GM23248 (cell line): ENCODE data around the gene NEMP2. TPM values are rescaled to one million over a fixed set of nuclear protein-coding genes. Genes with fewer than 3 reads are reported as not detected.

Experiments
- DNase-seq: peaks from one replicate; pipeline ENCODE4 v3.0.0-alpha.2; 2015
- H2AFZ ChIP-seq: fragments of 200-600 bp; sonication (generic); 2 replicates; pipeline ENCODE4 v1.6.1; 2016; ENCODE audit warnings: antibody characterized with exemption
- H3F3A ChIP-seq: fragments of 200-600 bp; sonication (generic); 2 replicates; pipeline ENCODE4 v1.6.1; 2016; ENCODE audit warnings: mild to moderate bottlenecking, antibody characterized with exemption, mixed run types; ENCODE audit not compliant: insufficient read depth
- H3K27ac ChIP-seq: fragments of 200-600 bp; sonication (generic); 2 replicates; pipeline ENCODE4 v1.5.1; 2016; ENCODE audit warnings: mild to moderate bottlenecking
- H3K27me3 ChIP-seq: fragments of 200-600 bp; sonication (generic); replicated peaks from 2 replicates; pipeline ENCODE4 v1.6.1; 2016; ENCODE audit warnings: mild to moderate bottlenecking; ENCODE audit not compliant: insufficient read depth
- H3K36me3 ChIP-seq: fragments of 200-600 bp; sonication (generic); 2 replicates; pipeline ENCODE4 v1.6.1; 2016; ENCODE audit warnings: low read depth, mild to moderate bottlenecking
- H3K4me1 ChIP-seq: fragments of 200-600 bp; sonication (generic); 2 replicates; pipeline ENCODE4 v1.6.1; 2016; ENCODE audit warnings: mild to moderate bottlenecking; ENCODE audit not compliant: insufficient read depth
- H3K4me2 ChIP-seq: fragments of 200-600 bp; sonication (generic); one replicate; pipeline ENCODE4 v1.6.1; 2016; ENCODE audit warnings: mild to moderate bottlenecking; ENCODE audit not compliant: unreplicated experiment
- H3K4me3 ChIP-seq: fragments of 200-600 bp; sonication (generic); 2 replicates; pipeline ENCODE4 v1.5.1; 2016; ENCODE audit warnings: mild to moderate bottlenecking
- H3K79me2 ChIP-seq: fragments of 200-600 bp; sonication (generic); 2 replicates; pipeline ENCODE4 v1.6.1; 2016; ENCODE audit warnings: mild to moderate bottlenecking; ENCODE audit not compliant: insufficient read depth
- H3K9ac ChIP-seq: fragments of 200-600 bp; sonication (generic); 2 replicates; pipeline ENCODE4 v1.6.1; 2016; ENCODE audit warnings: mild to moderate bottlenecking
- H3K9me2 ChIP-seq: fragments of 200-600 bp; sonication (generic); 2 replicates; pipeline ENCODE4 v1.6.1; 2016; ENCODE audit warnings: mixed run types, mild to moderate bottlenecking, moderate library complexity; ENCODE audit not compliant: insufficient read depth
- H3K9me3 ChIP-seq: fragments of 200-600 bp; sonication (generic); one replicate; pipeline ENCODE4 v1.6.1; 2017; ENCODE audit warnings: low read depth
- H4K20me1 ChIP-seq: fragments of 200-600 bp; sonication (generic); 2 replicates; pipeline ENCODE4 v1.6.0; 2016; ENCODE audit not compliant: insufficient read depth
- EZH2 ChIP-seq: fragments of 200-600 bp; sonication (generic); IDR thresholded peaks from 2 replicates; pipeline ENCODE4 v1.6.1; 2018; ENCODE audit warnings: antibody characterized with exemption, mild to moderate bottlenecking; ENCODE audit not compliant: insufficient read depth, poor library complexity, severe bottlenecking
- EZH2phosphoT487 ChIP-seq: fragments of 200-600 bp; sonication (generic); IDR thresholded peaks from 2 replicates; pipeline ENCODE4 v1.6.1; 2018; ENCODE audit warnings: antibody characterized with exemption, moderate library complexity, mild to moderate bottlenecking, low read depth; ENCODE audit not compliant: insufficient read depth
- WGBS, 2 experiments: methylation state at CpG; one replicate each; pipeline ENCODE4 v1.1.6; 2015 to 2017; ENCODE audit warnings: low lambda C conversion rate in 2 of 2, low coverage in 1 of 2; ENCODE audit errors: missing lambda C conversion rate in 2 of 2; 5-methylcytosine and 5-hydroxymethylcytosine counted together
- in situ Hi-C: fragments of 300-500 bp; cut with MboI; formaldehyde crosslinking; loops from 2 replicates; pipeline ENCODE4 v1.15.0; 2020
- polyA plus RNA-seq: library from polyadenylated mRNA; unstranded; fragments of >200 nt; fragmentation: Nextera tagmentation; extraction: Ambion mirVana; gene quantifications from 2 replicates; pipeline ENCODE4 v1.2.1, GENCODE V29; 2016
- total RNA-seq: library from RNA; depleted of rRNA; stranded (reverse); fragments of >200 nt; shearing (Covaris generic); gene quantifications from 2 replicates; pipeline ENCODE4 v1.2.3, GENCODE V29; 2014; rRNA removed

The NEMP2 gene, protein sequence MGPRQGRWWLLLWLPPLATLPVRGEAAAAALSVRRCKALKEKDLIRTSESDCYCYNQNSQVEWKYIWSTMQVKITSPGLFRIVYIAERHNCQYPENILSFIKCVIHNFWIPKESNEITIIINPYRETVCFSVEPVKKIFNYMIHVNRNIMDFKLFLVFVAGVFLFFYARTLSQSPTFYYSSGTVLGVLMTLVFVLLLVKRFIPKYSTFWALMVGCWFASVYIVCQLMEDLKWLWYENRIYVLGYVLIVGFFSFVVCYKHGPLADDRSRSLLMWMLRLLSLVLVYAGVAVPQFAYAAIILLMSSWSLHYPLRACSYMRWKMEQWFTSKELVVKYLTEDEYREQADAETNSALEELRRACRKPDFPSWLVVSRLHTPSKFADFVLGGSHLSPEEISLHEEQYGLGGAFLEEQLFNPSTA
- total RNA-seq (1.0 and 2.7 TPM in 2 replicates), polyA plus RNA-seq (3.8 and 4.8 TPM in 2 replicates)

DNA sequence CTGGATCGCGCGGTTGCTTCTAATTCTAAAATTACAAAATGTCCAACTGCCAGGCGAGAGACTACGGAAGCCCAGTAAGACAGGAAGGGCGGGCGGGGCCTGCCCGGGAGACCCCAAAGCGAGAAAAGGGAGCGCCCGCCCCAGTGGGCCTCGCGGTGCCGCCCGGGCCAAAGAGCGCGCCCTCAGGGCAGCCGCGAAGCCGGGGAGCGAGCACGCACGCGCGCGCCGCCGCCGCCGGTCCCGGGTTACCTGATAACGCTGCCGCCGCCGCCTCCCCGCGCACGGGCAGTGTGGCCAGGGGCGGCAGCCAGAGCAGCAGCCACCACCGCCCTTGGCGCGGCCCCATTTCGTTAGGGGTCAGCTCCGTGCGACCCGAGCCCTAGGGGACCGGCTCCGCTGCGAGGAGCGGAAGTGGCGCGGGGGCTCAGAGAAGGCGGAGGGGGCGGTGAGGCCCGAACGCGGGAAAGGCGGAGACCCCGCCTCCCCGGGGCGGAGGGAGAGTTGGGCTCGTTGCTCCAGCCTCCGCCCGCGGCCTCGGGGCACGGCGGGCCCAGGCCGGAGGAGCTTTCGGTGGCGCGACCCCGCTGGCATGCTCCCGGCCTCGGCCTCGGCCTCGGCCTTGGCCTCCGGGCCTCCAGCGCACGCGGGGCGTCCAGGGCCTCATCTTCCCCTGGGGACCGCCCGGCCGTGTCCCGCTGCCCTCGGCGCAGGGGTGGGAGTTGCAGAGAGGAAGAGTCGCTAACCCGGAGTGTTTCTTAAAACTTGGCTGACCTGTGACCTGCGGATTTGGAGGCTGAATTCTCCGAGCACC is at the start of gene NEMP2:
NEMP2 (minus strand) TSS at position 413 of the 811 bp plus-strand sequence; CDS start at position 346, 67 bp downstream.
- H3K9ac ChIP-seq: peak within 1 kb of the TSS; percentile 91
- H3K9me3 ChIP-seq: no peaks in the 10 kb centered on the region
- H3F3A ChIP-seq: peaks cover 22% of the 10 kb centered on the region
- H3K9me2 ChIP-seq: no peaks in the 10 kb centered on the region
- no peaks in the 10 kb centered on the region for H4K20me1 ChIP-seq
- TF ChIP-seq EZH2 (no peak), EZH2phosphoT487 (no peak)
- H3K4me1 ChIP-seq: peaks cover 17% of the 10 kb centered on the region
- H3K4me2 ChIP-seq: peak within 1 kb of the TSS; percentile 96
- H3K36me3 ChIP-seq: no peaks in the 10 kb centered on the region
- WGBS, 2 experiments: 1 to 3% methylated on average over 42 to 46 of the region's 92 CpGs
- no peaks in the 10 kb centered on the region for H3K27me3 ChIP-seq
- H3K4me3 ChIP-seq: peak within 1 kb of the TSS; percentile 86
- in situ Hi-C loops: no loop called here
- DNase-seq: peak; percentile 80
- H3K27ac ChIP-seq: peak within 1 kb of the TSS; percentile 37
- no peaks in the 10 kb centered on the region for H3K79me2 ChIP-seq
- H2AFZ ChIP-seq: peak within 1 kb of the TSS; percentile 99

DNA sequence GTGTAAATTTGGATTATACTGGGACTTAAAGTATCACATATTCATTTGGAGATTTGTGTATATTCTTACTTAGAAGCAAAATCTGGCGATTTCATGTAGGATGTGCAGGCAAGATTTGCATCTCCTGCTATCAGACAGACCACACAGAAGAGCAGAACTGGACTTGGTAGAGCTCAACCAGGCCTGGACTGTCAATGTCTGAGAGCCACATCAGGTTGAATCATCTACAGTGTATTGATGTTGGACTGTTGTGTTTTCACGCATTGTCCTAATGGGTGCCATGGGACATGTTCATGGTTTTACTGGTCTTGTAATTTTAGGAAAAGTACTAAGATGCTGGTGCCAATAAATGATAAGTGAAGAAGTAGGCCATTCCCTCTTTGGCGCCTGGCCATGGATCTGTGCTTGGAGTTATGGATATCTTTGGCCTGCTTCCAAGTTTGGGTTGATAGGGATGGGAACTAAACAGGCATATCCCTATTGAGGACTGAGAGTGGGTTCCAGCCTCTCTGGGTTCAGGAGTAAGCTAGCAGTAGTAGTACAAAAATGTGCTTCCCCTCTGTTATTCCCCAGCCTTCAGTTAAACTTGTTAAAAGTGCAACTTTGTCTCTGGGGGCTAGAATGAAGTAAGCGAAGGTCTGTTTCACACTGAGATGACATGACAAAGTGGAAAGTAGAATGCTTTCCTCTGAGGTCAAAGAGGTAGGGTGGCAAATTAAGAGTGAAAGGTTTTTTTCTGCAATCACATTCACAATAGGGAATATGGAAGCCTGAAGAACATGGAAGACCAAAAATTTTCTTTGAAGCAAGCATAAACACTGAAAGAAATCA is 49.2 kb upstream of the NEMP2 start:
- no peaks in the 10 kb centered on the region for H4K20me1 ChIP-seq
- in situ Hi-C loops: no loop called here
- H3K27ac ChIP-seq: no peak overlapping the region
- H3F3A ChIP-seq: no peaks in the 10 kb centered on the region
- no peaks in the 10 kb centered on the region for H3K79me2 ChIP-seq
- no peaks in the 10 kb centered on the region for H3K4me1 ChIP-seq
- no peak overlapping the region for H3K4me3 ChIP-seq
- DNase-seq: no peak
- TF ChIP-seq EZH2phosphoT487: no peak
- TF ChIP-seq EZH2: no peak
- no peaks in the 10 kb centered on the region for H3K36me3 ChIP-seq
- no peak overlapping the region for H2AFZ ChIP-seq
- H3K27me3 ChIP-seq: no peaks in the 10 kb centered on the region
- H3K4me2 ChIP-seq: no peak overlapping the region
- no peak overlapping the region for H3K9ac ChIP-seq
- WGBS, 2 experiments: 89 to 92% methylated on average over 4 of the region's 4 CpGs
- H3K9me3 ChIP-seq: no peaks in the 10 kb centered on the region
- H3K9me2 ChIP-seq: no peaks in the 10 kb centered on the region

DNA sequence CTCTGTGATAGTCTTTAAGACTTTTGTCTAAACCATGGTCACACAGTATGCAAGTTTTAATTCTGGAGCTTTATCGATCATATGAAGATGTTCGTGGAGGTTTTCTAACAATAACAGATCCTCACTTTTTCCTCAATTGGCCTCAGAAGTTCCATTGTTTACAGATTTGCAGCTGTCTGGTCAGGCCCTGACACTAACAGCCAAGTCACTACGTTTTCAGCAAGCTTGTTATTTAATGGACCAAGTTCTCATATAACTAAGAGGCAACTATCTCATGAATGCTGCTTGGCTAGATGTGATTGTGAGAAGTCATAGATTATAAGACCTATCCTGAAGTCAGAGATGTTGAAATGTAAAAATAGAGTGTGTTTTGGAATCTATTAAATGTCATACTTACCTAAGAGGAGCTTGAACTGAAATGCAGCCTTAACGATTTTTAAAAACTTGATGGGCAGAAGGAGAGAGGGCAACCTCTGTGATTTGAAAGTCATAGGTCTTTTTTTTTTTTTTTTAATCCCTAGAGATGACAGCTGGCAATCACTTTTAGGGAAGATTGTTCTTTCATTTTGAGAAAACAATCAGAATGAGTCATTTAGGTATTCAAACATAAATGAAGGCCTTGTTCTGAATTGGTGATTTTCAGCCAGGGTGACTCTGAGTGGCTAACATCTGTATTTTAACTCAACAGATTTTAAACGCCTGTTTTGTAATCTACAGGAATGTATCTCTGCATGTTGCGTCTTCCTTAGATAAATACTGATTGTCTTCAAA is 48.4 kb upstream of the NEMP2 start:
- H3K4me3 ChIP-seq: no peak overlapping the region
- no peaks in the 10 kb centered on the region for H3K9me2 ChIP-seq
- TF ChIP-seq EZH2: no peak
- TF ChIP-seq EZH2phosphoT487: no peak
- H3K27me3 ChIP-seq: no peaks in the 10 kb centered on the region
- no peaks in the 10 kb centered on the region for H4K20me1 ChIP-seq
- in situ Hi-C loops: no loop called here
- no peak overlapping the region for H3K9ac ChIP-seq
- H3K79me2 ChIP-seq: no peaks in the 10 kb centered on the region
- H3K27ac ChIP-seq: no peak overlapping the region
- H3K4me1 ChIP-seq: no peaks in the 10 kb centered on the region
- 83 to 85% methylated on average over 6 of the region's 6 CpGs for WGBS, 2 experiments
- no peaks in the 10 kb centered on the region for H3K36me3 ChIP-seq
- no peaks in the 10 kb centered on the region for H3F3A ChIP-seq
- no peak overlapping the region for H2AFZ ChIP-seq
- no peak overlapping the region for H3K4me2 ChIP-seq
- no peak for DNase-seq
- no peaks in the 10 kb centered on the region for H3K9me3 ChIP-seq
